ENCODE results near the gene XPO5.

DNA sequence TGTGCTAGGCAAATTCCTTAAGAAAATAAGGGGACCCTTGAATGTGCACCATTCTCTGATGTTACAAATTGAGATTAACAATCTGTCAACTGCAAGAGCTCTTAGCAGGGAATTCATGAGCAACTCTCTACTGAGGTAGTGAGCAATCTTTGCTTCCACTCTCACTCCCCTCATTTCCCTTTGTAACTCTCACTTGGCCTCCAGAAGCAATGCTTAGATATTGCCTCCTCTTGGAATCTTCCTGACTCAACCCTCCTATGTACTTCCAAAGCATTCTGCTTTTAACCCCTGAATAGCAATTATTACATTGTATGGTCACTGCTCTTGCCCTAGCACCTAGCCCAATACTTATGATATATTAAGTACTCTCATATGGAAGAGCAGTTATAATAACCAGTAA, 16.5 kb downstream of the XPO5 start:
- no peak for TF ChIP-seq CTCF (IDR thresholded peaks at IDR 0.05; ENCODE audit: poor library complexity, severe bottlenecking)
- no peak for TF ChIP-seq POLR2AphosphoS5 (IDR thresholded peaks at IDR 0.05)
- no peak for TF ChIP-seq EZH2 (IDR thresholded peaks at IDR 0.05; ENCODE audit: borderline replicate concordance, insufficient read depth, low read length, poor library complexity, severe bottlenecking)
- TF ChIP-seq SMC3 (conservative IDR thresholded peaks at IDR 0.05; ENCODE audit: poor library complexity) = no peak
